ENCODE results near the gene LRRC27.

Gene LRRC27

DNA sequence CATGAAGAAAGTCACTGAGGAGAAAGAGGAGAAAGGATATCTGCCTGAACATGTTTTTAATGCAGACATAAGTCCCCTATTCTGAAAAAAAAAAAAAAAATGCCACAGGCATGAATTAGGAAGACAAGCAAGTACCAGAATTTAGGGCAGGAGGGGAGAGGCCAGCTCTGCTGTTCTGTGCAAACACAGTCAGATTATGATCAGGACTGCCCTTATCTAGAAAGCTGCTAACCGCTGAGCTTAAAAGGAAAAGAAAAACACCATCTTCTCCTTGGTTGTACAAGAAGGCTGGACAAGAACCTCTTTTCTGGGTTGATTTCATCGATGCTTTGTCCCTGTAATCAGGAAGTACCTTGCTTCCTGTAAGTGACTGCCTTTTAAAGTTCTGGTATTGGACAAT is 49.7 kb downstream of the LRRC27 start:
- Histone ChIP-seq H3K27me3 (ENCODE audit: low read length) (no peaks in the 10 kb centered on the region), H4K20me1 (ENCODE audit: low read depth, low read length) (no peaks in the 10 kb centered on the region), H3K9me3 (ENCODE audit: insufficient read depth, low read length) (no peaks in the 10 kb centered on the region), H3K36me3 (ENCODE audit: low read length) (no peaks in the 10 kb centered on the region), H2AFZ (ENCODE audit: low read depth, low read length, severe bottlenecking) (no peak overlapping the region), H3K9me2 (replicated peaks; ENCODE audit: insufficient read depth, low read length) (no peaks in the 10 kb centered on the region), H3K27ac (ENCODE audit: low read depth, low read length) (no peak overlapping the region), H3F3A (ENCODE audit: insufficient read depth) (no peaks in the 10 kb centered on the region), H3K9ac (ENCODE audit: low read length) (no peak overlapping the region), H3K4me3 (ENCODE audit: insufficient read depth, low read length, poor library complexity, severe bottlenecking) (no peak overlapping the region), H3K79me2 (ENCODE audit: insufficient read depth, low read length) (no peaks in the 10 kb centered on the region), H3K4me2 (ENCODE audit: low read depth, low read length, poor library complexity, severe bottlenecking) (no peak overlapping the region)
- TF ChIP-seq, protein P1, sequence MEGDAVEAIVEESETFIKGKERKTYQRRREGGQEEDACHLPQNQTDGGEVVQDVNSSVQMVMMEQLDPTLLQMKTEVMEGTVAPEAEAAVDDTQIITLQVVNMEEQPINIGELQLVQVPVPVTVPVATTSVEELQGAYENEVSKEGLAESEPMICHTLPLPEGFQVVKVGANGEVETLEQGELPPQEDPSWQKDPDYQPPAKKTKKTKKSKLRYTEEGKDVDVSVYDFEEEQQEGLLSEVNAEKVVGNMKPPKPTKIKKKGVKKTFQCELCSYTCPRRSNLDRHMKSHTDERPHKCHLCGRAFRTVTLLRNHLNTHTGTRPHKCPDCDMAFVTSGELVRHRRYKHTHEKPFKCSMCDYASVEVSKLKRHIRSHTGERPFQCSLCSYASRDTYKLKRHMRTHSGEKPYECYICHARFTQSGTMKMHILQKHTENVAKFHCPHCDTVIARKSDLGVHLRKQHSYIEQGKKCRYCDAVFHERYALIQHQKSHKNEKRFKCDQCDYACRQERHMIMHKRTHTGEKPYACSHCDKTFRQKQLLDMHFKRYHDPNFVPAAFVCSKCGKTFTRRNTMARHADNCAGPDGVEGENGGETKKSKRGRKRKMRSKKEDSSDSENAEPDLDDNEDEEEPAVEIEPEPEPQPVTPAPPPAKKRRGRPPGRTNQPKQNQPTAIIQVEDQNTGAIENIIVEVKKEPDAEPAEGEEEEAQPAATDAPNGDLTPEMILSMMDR (IDR thresholded peaks at IDR 0.05; ENCODE audit: insufficient read depth, low read length, poor library complexity, severe bottlenecking): no peak

DNA sequence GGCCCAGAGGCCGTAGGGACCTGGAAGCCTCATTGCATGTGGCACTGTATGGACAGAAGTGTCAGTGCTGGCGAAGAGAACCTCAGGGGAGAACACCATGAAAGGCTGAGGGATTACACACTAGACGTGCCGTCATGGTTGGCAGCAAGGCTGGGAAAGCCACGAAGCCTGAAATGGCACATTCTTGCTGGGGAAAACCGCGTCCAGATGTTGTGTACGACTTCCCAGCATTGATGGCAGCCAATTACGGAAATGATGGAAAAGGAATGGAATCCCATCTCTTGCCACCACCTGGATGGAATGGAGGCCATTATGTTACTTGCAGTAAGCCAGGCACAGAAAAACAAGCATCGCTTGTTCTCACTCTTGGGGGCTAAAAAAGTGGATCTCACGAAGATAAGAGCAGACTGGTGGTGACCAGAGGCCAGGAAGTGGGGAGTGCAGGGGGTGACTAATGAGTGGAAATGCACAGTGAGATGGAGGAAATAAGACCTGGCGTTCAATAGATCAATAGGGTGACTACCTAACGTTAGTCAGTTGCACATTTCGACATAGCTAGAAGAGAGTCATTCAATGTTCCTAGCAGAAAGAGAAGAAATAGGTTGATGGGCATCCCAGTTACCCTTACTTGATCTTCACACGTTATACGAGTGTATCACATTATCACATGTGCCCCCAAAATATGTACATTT is 50.4 kb downstream of the LRRC27 start:
- Histone ChIP-seq H3K4me2 (ENCODE audit: low read depth, low read length, poor library complexity, severe bottlenecking) (no peak overlapping the region), H3K4me3 (ENCODE audit: insufficient read depth, low read length, poor library complexity, severe bottlenecking) (no peak overlapping the region), H3K27ac (ENCODE audit: low read depth, low read length) (no peak overlapping the region), H4K20me1 (ENCODE audit: low read depth, low read length) (no peaks in the 10 kb centered on the region), H2AFZ (ENCODE audit: low read depth, low read length, severe bottlenecking) (no peak overlapping the region), H3K27me3 (ENCODE audit: low read length) (no peaks in the 10 kb centered on the region), H3K9ac (ENCODE audit: low read length) (no peak overlapping the region), H3F3A (ENCODE audit: insufficient read depth) (no peaks in the 10 kb centered on the region), H3K9me3 (ENCODE audit: insufficient read depth, low read length) (no peaks in the 10 kb centered on the region), H3K79me2 (ENCODE audit: insufficient read depth, low read length) (no peaks in the 10 kb centered on the region), H3K36me3 (ENCODE audit: low read length) (no peaks in the 10 kb centered on the region), H3K9me2 (replicated peaks; ENCODE audit: insufficient read depth, low read length) (no peaks in the 10 kb centered on the region)
- no peak for TF ChIP-seq EZH2phosphoT487 (conservative IDR thresholded peaks at IDR 0.05; ENCODE audit: low read length)
- TF ChIP-seq, protein P1 (IDR thresholded peaks at IDR 0.05; ENCODE audit: insufficient read depth, low read length, poor library complexity, severe bottlenecking): no peak

DNA sequence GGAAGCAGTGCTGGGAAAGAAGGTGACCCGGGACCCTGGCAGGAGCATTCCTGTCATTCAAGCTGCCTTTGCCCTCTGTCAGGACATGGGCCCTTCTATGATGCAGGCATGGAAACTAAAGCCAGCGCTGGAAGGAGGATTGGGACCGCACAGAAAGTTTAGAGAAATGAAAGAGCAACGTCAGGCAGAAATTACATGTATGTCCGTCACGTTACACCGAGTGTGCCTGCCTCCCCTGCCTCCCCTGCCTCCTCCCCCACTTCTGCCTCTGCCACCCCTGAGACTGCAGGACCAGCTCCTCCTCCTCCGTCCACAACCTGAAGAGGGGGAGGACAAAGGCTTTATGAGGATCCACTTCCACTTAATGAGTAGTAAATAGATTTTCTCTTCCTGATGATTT is 51.1 kb downstream of the LRRC27 start:
- H3K79me2 ChIP-seq (ENCODE audit: insufficient read depth, low read length): no peaks in the 10 kb centered on the region
- H3K9me2 ChIP-seq (replicated peaks; ENCODE audit: insufficient read depth, low read length): no peaks in the 10 kb centered on the region
- no peaks in the 10 kb centered on the region for H3K9me3 ChIP-seq (ENCODE audit: insufficient read depth, low read length)
- no peak overlapping the region for H3K4me2 ChIP-seq (ENCODE audit: low read depth, low read length, poor library complexity, severe bottlenecking)
- TF ChIP-seq, protein P1 (IDR thresholded peaks at IDR 0.05; ENCODE audit: insufficient read depth, low read length, poor library complexity, severe bottlenecking): no peak
- TF ChIP-seq EZH2phosphoT487 (conservative IDR thresholded peaks at IDR 0.05; ENCODE audit: low read length): no peak
- H2AFZ ChIP-seq (ENCODE audit: low read depth, low read length, severe bottlenecking): no peak overlapping the region
- no peaks in the 10 kb centered on the region for H3K27me3 ChIP-seq (ENCODE audit: low read length)
- H3K9ac ChIP-seq (ENCODE audit: low read length): no peak overlapping the region
- no peaks in the 10 kb centered on the region for H3K36me3 ChIP-seq (ENCODE audit: low read length)
- no peak overlapping the region for H3K4me3 ChIP-seq (ENCODE audit: insufficient read depth, low read length, poor library complexity, severe bottlenecking)
- H3K27ac ChIP-seq (ENCODE audit: low read depth, low read length): no peak overlapping the region
- no peaks in the 10 kb centered on the region for H3F3A ChIP-seq (ENCODE audit: insufficient read depth)
- H4K20me1 ChIP-seq (ENCODE audit: low read depth, low read length): no peaks in the 10 kb centered on the region

All from SU-DHL-6 (cell line).